IPS-18a (cell line): Measurements from ENCODE around the gene VWA5B2.

Source experiments
- H3K27ac ChIP-seq: one replicate; pipeline ENCODE4 v1.5.1; 2013; ENCODE audit warnings: low read length
- H3K27me3 ChIP-seq: one replicate; pipeline ENCODE4 v1.6.1; 2013; ENCODE audit warnings: mild to moderate bottlenecking, low read length; ENCODE audit not compliant: control insufficient read depth, insufficient read depth
- H3K36me3 ChIP-seq: one replicate; pipeline ENCODE4 v1.6.1; 2013; ENCODE audit warnings: low read depth, low read length; ENCODE audit not compliant: control insufficient read depth
- H3K4me1 ChIP-seq: one replicate; pipeline ENCODE4 v1.6.1; 2013; ENCODE audit warnings: low read depth, low read length; ENCODE audit not compliant: control insufficient read depth
- H3K4me3 ChIP-seq: one replicate; pipeline ENCODE4 v1.5.1; 2013; ENCODE audit warnings: low read length
- H3K9ac ChIP-seq: one replicate; pipeline ENCODE4 v1.6.1; 2013; ENCODE audit warnings: mild to moderate bottlenecking, low read length, moderate library complexity
- H3K9me3 ChIP-seq: one replicate; pipeline ENCODE4 v1.6.1; 2013; ENCODE audit warnings: low read depth, low read length; ENCODE audit not compliant: control insufficient read depth

VWA5B2 gene

GRCh38 chr3:184290331-184290730 is 60.9 kb downstream of the VWA5B2 start:
- Histone ChIP-seq H3K9ac (no peak overlapping the region), H3K4me3 (no peak overlapping the region), H3K9me3 (no peaks in the 10 kb centered on the region), H3K27ac (no peak overlapping the region), H3K27me3 (no peaks in the 10 kb centered on the region), H3K36me3 (no peaks in the 10 kb centered on the region), H3K4me1 (no peaks in the 10 kb centered on the region)

GRCh38 chr3:184291044-184291737 is 61.8 kb downstream of the VWA5B2 start:
- Histone ChIP-seq H3K4me1 (no peaks in the 10 kb centered on the region), H3K9me3 (no peaks in the 10 kb centered on the region)

More at GRCh38 chr3:184291044-184291737, 61.8 kb downstream of the VWA5B2 start:
- Histone ChIP-seq H3K36me3 (no peaks in the 10 kb centered on the region), H3K27ac (no peak overlapping the region), H3K4me3 (no peak overlapping the region), H3K27me3 (no peaks in the 10 kb centered on the region), H3K9ac (no peak overlapping the region)
